ENCODE data around the gene ZSCAN1.
"Not testable (repeated sequence)": the region's sequence is repeated elsewhere in the genome, so short reads cannot be mapped to it uniquely, and the experiment has no call there.

Gene ZSCAN1

DNA sequence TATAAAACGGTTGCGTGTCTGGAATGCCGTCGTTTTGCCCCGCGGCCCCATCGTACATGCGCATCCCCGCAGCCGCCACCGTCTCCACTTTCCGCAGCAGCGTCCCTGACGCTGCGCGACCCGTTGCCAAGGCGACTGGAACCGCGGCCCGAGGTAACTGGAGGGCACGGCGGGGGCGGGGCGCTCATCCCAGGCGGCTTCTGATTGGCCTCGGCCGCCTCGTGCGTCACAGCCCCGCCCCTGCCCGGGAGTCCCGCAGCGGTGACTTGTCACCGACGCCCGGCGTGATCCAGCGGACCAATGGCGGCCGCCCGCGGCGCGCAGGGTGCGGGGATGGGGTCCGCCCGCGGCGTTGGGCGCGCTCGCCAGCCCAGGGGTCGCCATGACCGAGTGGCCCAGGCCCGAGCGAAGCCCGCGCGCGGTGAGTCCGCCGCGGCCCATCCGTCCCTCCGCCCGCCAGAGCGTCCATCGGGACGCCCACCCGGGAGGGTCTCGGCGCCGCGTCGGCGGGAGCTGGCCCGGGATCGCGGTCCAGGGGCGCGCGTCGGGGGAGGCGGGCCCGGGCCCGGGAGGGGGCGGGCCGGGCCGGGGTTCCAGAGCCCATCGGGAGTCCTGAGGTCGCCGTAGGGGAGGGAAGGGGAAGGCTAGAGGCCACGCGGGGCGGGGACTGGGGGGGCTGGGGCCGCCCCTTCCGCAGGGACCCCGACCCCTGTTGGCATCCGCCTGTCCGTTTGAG lies at the start of gene ZSCAN1:
ZSCAN1 (plus strand) TSS at position 285 of the 736 bp plus-strand sequence. CDS start 3,812 bp downstream, outside the sequence.
- Histone ChIP-seq H3K27ac (ENCODE audit: low read length) (no peak within 1 kb of the TSS), H3K9me3 (ENCODE audit: control insufficient read depth, insufficient read depth, low read length) (no peaks in the 10 kb centered on the region; the same call in 1 of the 2 replicates), H3K36me3 (ENCODE audit: control insufficient read depth, insufficient read depth, low read length) (no peaks in the 10 kb centered on the region; the same call in 1 of the 2 replicates), H3K4me1 (ENCODE audit: control insufficient read depth, insufficient read depth, low read length) (peaks cover 5% of the 10 kb centered on the region; the same call in 1 of the 2 replicates), H3K27me3 (ENCODE audit: control insufficient read depth, insufficient read depth, low read length) (no peaks in the 10 kb centered on the region), H3K4me3 (ENCODE audit: low read length) (peak within 1 kb of the TSS; percentile 66; the same call in 1 of the 2 replicates)
- DNase-seq (ENCODE audit: low read depth, low spot score) = no peak
- WGBS (ENCODE audit: insufficient coverage, insufficient read length) = no CpG with 5 or more reads among the region's 101 CpGs

GRCh38 chr19:57992841-57993240 lies 41.0 kb upstream of the ZSCAN1 start:
- H3K27me3 ChIP-seq (ENCODE audit: control insufficient read depth, insufficient read depth, low read length) = no peaks in the 10 kb centered on the region
- no peaks in the 10 kb centered on the region for H3K4me1 ChIP-seq (ENCODE audit: control insufficient read depth, insufficient read depth, low read length)
- H3K9me3 ChIP-seq (ENCODE audit: control insufficient read depth, insufficient read depth, low read length) = no peaks in the 10 kb centered on the region
- peaks cover 10% of the 10 kb centered on the region for H3K36me3 ChIP-seq (ENCODE audit: control insufficient read depth, insufficient read depth, low read length)
- no CpG with 5 or more reads among the region's 1 CpG for WGBS (ENCODE audit: insufficient coverage, insufficient read length)
- no peak for DNase-seq (ENCODE audit: low read depth, low spot score)
- H3K27ac ChIP-seq (ENCODE audit: low read length) = no peak overlapping the region
- H3K4me3 ChIP-seq (ENCODE audit: low read length) = no peak overlapping the region

DNA sequence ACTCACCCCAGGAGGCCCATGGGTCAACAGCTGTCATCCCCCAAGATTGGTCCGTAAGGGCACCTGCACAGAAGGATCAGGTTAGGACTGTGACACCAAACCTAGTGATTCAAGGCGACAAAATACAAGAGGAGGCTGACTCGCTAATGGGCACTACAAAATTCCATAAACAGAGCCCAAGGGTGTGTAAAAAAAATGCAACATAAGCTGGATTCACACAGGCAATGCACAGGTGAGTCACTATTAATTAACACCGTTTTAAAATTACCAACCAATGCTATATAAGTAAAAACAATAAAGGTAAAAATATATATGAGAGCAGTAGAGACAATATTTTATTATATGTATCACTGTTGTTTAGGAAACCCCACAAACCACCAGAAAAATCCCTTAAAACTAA lies 33.1 kb upstream of the ZSCAN1 start:
- Histone ChIP-seq H3K27me3 (ENCODE audit: control insufficient read depth, insufficient read depth, low read length) (no peaks in the 10 kb centered on the region), H3K27ac (ENCODE audit: low read length) (no peak overlapping the region), H3K4me3 (ENCODE audit: low read length) (no peak overlapping the region), H3K4me1 (ENCODE audit: control insufficient read depth, insufficient read depth, low read length) (peaks cover 3% of the 10 kb centered on the region; the same call in 1 of the 2 replicates), H3K36me3 (ENCODE audit: control insufficient read depth, insufficient read depth, low read length) (peaks cover 17% of the 10 kb centered on the region; the same call in 1 of the 2 replicates), H3K9me3 (ENCODE audit: control insufficient read depth, insufficient read depth, low read length) (no peaks in the 10 kb centered on the region)
- whole genome bisulfite sequencing (ENCODE audit: insufficient coverage, insufficient read length) = no CpG with 5 or more reads among the region's 4 CpGs
- DNase-seq (ENCODE audit: low read depth, low spot score) = no peak

DNA sequence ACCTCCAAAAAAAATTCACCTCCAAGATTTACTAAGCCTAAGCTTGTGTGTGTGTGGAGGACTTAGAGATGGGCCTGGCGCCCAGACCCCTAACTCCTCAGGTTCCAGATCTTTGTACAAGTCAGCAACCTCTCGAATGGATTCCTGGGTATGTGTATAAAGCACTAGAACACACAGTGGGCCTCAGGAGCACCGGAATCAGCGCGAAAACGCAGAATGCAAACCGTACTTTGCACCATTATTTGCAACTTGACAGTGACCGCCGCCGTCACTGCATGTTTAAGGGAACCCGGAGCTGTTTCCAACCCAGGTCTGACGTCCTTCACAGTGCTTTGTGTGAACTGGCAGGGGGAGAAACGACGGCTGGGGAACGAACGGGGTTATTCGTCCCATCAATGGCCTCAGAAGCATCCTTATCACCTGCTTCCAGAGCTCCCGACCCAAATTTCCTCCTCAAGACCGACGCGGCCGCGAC lies 31.9 kb upstream of the ZSCAN1 start:
- DNase-seq (ENCODE audit: low read depth, low spot score) = no peak
- H3K36me3 ChIP-seq (ENCODE audit: control insufficient read depth, insufficient read depth, low read length) = peaks cover 19% of the 10 kb centered on the region; the same call in 1 of the 2 replicates

DNA sequence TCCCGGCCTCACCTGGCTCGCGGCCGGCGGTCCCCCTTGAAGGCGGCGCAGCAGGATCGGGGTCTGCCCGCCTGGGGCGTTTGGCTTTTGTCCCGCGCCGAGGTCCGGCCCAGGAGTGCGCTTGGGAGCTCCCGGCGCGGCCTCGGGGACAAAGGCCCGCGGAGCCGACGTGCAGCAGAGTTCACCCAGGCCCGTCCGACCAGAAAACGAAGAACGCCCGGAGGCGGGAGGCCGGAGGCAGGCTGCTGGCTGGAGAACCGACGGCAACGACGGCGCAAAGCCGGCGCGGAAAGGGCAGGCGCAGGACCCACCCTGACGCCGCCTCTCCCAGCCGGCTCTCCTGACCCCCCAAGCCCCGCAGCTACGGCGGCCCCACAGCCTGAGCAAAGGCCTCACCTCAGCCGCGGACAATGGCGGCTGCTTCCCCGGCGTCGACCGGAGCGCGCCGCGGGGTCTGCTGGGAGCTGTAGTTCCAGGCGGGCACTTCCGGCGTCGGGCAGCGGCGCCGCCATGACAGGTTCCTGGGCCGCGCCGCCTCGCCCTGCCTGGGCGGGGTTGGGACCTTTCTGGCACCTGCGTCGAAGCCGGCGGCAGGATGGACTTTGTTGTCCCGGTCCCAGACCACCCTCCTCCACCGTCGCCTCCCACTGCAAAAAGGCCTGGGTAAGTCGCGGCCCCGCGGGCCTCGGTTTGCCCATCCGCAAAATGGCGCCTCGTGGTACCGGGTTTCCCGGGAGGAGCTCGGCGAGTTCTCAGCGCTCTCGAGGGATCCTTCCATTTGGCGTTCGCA lies 31.2 kb upstream of the ZSCAN1 start, which contains the start of gene ZNF606:
ZNF606 (minus strand) TSS at position 437 of the 790 bp plus-strand sequence. CDS start 1,501 bp downstream, outside the sequence.
- Histone ChIP-seq H3K36me3 (ENCODE audit: control insufficient read depth, insufficient read depth, low read length) (peaks cover 19% of the 10 kb centered on the region; the same call in 1 of the 2 replicates), H3K9me3 (ENCODE audit: control insufficient read depth, insufficient read depth, low read length) (no peaks in the 10 kb centered on the region), H3K27ac (ENCODE audit: low read length) (no peak within 1 kb of the TSS), H3K4me1 (ENCODE audit: control insufficient read depth, insufficient read depth, low read length) (peaks cover 3% of the 10 kb centered on the region; the same call in 1 of the 2 replicates), H3K27me3 (ENCODE audit: control insufficient read depth, insufficient read depth, low read length) (no peaks in the 10 kb centered on the region), H3K4me3 (ENCODE audit: low read length) (peak within 1 kb of the TSS; percentile 96)
- no CpG with 5 or more reads among the region's 91 CpGs for WGBS (ENCODE audit: insufficient coverage, insufficient read length)
- DNase-seq (ENCODE audit: low read depth, low spot score) = peak; percentile 61

More for the DNA sequence above, 31.9 kb upstream of the ZSCAN1 start:
- Histone ChIP-seq H3K9me3 (ENCODE audit: control insufficient read depth, insufficient read depth, low read length) (no peaks in the 10 kb centered on the region), H3K27ac (ENCODE audit: low read length) (no peak overlapping the region), H3K4me3 (ENCODE audit: low read length) (peak overlapping the region; percentile 96), H3K27me3 (ENCODE audit: control insufficient read depth, insufficient read depth, low read length) (no peaks in the 10 kb centered on the region), H3K4me1 (ENCODE audit: control insufficient read depth, insufficient read depth, low read length) (peaks cover 3% of the 10 kb centered on the region; the same call in 1 of the 2 replicates)
- no CpG with 5 or more reads among the region's 23 CpGs for WGBS (ENCODE audit: insufficient coverage, insufficient read length)

DNA sequence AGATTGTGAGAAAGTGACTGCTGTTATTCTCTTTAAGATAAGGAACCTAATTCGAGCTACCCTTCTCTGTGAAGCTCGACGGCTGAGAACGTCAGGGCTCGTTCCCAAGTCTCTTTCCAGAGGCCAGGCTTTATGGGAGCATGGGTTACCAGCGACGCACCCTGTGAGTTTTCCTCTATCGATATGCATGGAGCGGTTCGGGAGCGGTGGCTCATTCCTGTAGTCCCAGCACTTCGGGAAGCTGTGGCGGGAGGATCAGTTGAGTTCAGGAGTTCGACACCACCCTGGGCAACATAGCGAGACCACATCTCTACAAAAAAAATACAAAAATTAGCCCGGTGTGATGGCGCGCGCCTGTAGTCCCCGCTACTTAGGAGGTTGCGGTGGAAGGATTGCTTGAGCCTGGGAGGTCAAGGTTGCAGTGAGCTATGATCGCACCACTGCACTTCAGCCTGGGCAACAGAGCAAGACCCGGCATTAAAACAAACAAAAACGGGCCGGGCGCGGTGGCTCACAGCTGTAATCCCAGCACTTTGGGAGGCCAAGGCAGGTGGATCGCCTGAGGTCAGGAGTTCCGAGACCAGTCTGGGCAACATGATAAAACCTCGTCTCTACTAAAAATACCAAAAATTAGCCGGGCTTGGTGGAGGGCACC lies 30.5 kb upstream of the ZSCAN1 start:
- no peaks in the 10 kb centered on the region for H3K9me3 ChIP-seq (ENCODE audit: control insufficient read depth, insufficient read depth, low read length)
- DNase-seq (ENCODE audit: low read depth, low spot score) = no peak
- peaks cover 3% of the 10 kb centered on the region; the same call in 1 of the 2 replicates for H3K4me1 ChIP-seq (ENCODE audit: control insufficient read depth, insufficient read depth, low read length)
- no peak overlapping the region for H3K27ac ChIP-seq (ENCODE audit: low read length)
- no CpG with 5 or more reads among the region's 31 CpGs for WGBS (ENCODE audit: insufficient coverage, insufficient read length)
- peak overlapping the region; percentile 96 for H3K4me3 ChIP-seq (ENCODE audit: low read length)
- peaks cover 19% of the 10 kb centered on the region; the same call in 1 of the 2 replicates for H3K36me3 ChIP-seq (ENCODE audit: control insufficient read depth, insufficient read depth, low read length)
- H3K27me3 ChIP-seq (ENCODE audit: control insufficient read depth, insufficient read depth, low read length) = no peaks in the 10 kb centered on the region

GRCh38 chr19:58007285-58007684 lies 26.5 kb upstream of the ZSCAN1 start:
- no peak overlapping the region for H3K4me3 ChIP-seq (ENCODE audit: low read length)
- no peak overlapping the region for H3K27ac ChIP-seq (ENCODE audit: low read length)
- no peaks in the 10 kb centered on the region for H3K9me3 ChIP-seq (ENCODE audit: control insufficient read depth, insufficient read depth, low read length)
- no peaks in the 10 kb centered on the region for H3K27me3 ChIP-seq (ENCODE audit: control insufficient read depth, insufficient read depth, low read length)
- no peaks in the 10 kb centered on the region for H3K4me1 ChIP-seq (ENCODE audit: control insufficient read depth, insufficient read depth, low read length)
- H3K36me3 ChIP-seq (ENCODE audit: control insufficient read depth, insufficient read depth, low read length) = peaks cover 6% of the 10 kb centered on the region; the same call in 1 of the 2 replicates
- WGBS (ENCODE audit: insufficient coverage, insufficient read length) = no CpG with 5 or more reads among the region's 1 CpG
- DNase-seq (ENCODE audit: low read depth, low spot score) = no peak

DNA sequence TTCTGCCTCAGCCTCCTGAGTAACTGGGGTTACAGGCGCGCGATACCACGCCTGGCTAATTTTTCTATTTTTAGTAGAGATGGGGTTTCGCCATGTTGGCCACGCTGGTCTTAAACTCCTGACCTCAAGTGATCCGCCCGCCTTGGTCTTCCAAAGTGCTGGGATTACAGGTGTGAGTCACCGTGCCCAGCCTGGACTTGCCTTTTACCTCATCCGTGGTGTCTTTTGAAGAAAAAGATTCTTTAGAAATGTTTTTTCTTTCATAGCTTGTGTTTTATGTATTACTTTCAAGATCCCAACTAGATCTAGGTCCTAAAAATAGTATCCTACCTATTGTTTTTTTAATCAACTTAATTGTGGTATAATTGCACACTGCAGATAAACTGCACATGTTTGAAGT lies 24.9 kb upstream of the ZSCAN1 start:
- not testable (repeated sequence) for H3K27me3 ChIP-seq (ENCODE audit: control insufficient read depth, insufficient read depth, low read length); H3K27ac ChIP-seq (ENCODE audit: low read length); H3K4me1 ChIP-seq (ENCODE audit: control insufficient read depth, insufficient read depth, low read length)

GRCh38 chr19:58009301-58009665 lies 24.5 kb upstream of the ZSCAN1 start:
- no CpG with 5 or more reads among the region's 21 CpGs for WGBS (ENCODE audit: insufficient coverage, insufficient read length)
- Histone ChIP-seq H3K36me3 (ENCODE audit: control insufficient read depth, insufficient read depth, low read length) (peaks cover 7% of the 10 kb centered on the region), H3K27ac (ENCODE audit: low read length) (no peak overlapping the region)

More for the DNA sequence above, 24.9 kb upstream of the ZSCAN1 start:
- H3K4me3 ChIP-seq (ENCODE audit: low read length); H3K36me3 ChIP-seq (ENCODE audit: control insufficient read depth, insufficient read depth, low read length); DNase-seq (ENCODE audit: low read depth, low spot score); H3K9me3 ChIP-seq (ENCODE audit: control insufficient read depth, insufficient read depth, low read length): not testable (repeated sequence)
- no CpG with 5 or more reads among the region's 10 CpGs for WGBS (ENCODE audit: insufficient coverage, insufficient read length)

More at GRCh38 chr19:58009301-58009665, 24.5 kb upstream of the ZSCAN1 start:
- DNase-seq (ENCODE audit: low read depth, low spot score) = no peak
- H3K4me1 ChIP-seq (ENCODE audit: control insufficient read depth, insufficient read depth, low read length) = no peaks in the 10 kb centered on the region
- H3K27me3 ChIP-seq (ENCODE audit: control insufficient read depth, insufficient read depth, low read length) = no peaks in the 10 kb centered on the region
- H3K4me3 ChIP-seq (ENCODE audit: low read length) = peak overlapping the region; percentile 32; the same call in 1 of the 2 replicates
- peaks cover 4% of the 10 kb centered on the region for H3K9me3 ChIP-seq (ENCODE audit: control insufficient read depth, insufficient read depth, low read length)
